ENCODE measurements around the gene CDH22.

The CDH22 gene

GRCh38 chr20:46220455-46221207, 87.7 kb downstream of the CDH22 start:
- H3K4me1 Mint-ChIP-seq (ENCODE audit: low read depth): no peaks in the 10 kb centered on the region
- H3K4me3 Mint-ChIP-seq: no peak overlapping the region
- H3K27me3 Mint-ChIP-seq: peaks cover 11% of the 10 kb centered on the region
- no peaks in the 10 kb centered on the region for H3K36me3 Mint-ChIP-seq (ENCODE audit: low read depth)
- H3K9me3 Mint-ChIP-seq: no peaks in the 10 kb centered on the region
- H3K27ac Mint-ChIP-seq: no peak overlapping the region

GRCh38 chr20:46219920-46220319, 88.4 kb downstream of the CDH22 start:
- no peaks in the 10 kb centered on the region for H3K4me1 Mint-ChIP-seq (ENCODE audit: low read depth)
- H3K27ac Mint-ChIP-seq: no peak overlapping the region
- no peak overlapping the region for H3K4me3 Mint-ChIP-seq
- H3K27me3 Mint-ChIP-seq: peaks cover 5% of the 10 kb centered on the region
- H3K36me3 Mint-ChIP-seq (ENCODE audit: low read depth): no peaks in the 10 kb centered on the region
- no peaks in the 10 kb centered on the region for H3K9me3 Mint-ChIP-seq

- no peaks in the 10 kb centered on the region for H3K4me1 Mint-ChIP-seq (ENCODE audit: low read depth)
- H3K27ac Mint-ChIP-seq: no peak overlapping the region
- no peak overlapping the region for H3K4me3 Mint-ChIP-seq
- no peaks in the 10 kb centered on the region for H3K36me3 Mint-ChIP-seq (ENCODE audit: low read depth)
- H3K9me3 Mint-ChIP-seq: no peaks in the 10 kb centered on the region
- H3K27me3 Mint-ChIP-seq: peaks cover 4% of the 10 kb centered on the region
Observed at GRCh38 chr20:46219190-46219589, 89.1 kb downstream of the CDH22 start.

- no peaks in the 10 kb centered on the region for H3K36me3 Mint-ChIP-seq (ENCODE audit: low read depth)
- H3K27ac Mint-ChIP-seq: no peak overlapping the region
- no peaks in the 10 kb centered on the region for H3K9me3 Mint-ChIP-seq
- H3K27me3 Mint-ChIP-seq: peaks cover 7% of the 10 kb centered on the region
- H3K4me1 Mint-ChIP-seq (ENCODE audit: low read depth): no peaks in the 10 kb centered on the region
- H3K4me3 Mint-ChIP-seq: no peak overlapping the region
Observed at GRCh38 chr20:46218656-46219055, 89.6 kb downstream of the CDH22 start.

- Mint-ChIP-seq H3K9me3 (no peaks in the 10 kb centered on the region), H3K27me3 (peaks cover 6% of the 10 kb centered on the region), H3K4me3 (no peak overlapping the region), H3K4me1 (ENCODE audit: low read depth) (no peaks in the 10 kb centered on the region), H3K36me3 (ENCODE audit: low read depth) (no peaks in the 10 kb centered on the region), H3K27ac (no peak overlapping the region)
Observed at GRCh38 chr20:46217583-46217982, 90.7 kb downstream of the CDH22 start.

- peaks cover 8% of the 10 kb centered on the region for H3K27me3 Mint-ChIP-seq
- H3K4me3 Mint-ChIP-seq: no peak overlapping the region
- no peak overlapping the region for H3K27ac Mint-ChIP-seq
- no peaks in the 10 kb centered on the region for H3K36me3 Mint-ChIP-seq (ENCODE audit: low read depth)
- no peaks in the 10 kb centered on the region for H3K9me3 Mint-ChIP-seq
- H3K4me1 Mint-ChIP-seq (ENCODE audit: low read depth): no peaks in the 10 kb centered on the region
Observed at GRCh38 chr20:46216770-46217464, 91.4 kb downstream of the CDH22 start.

- peaks cover 13% of the 10 kb centered on the region for H3K27me3 Mint-ChIP-seq
- H3K9me3 Mint-ChIP-seq: no peaks in the 10 kb centered on the region
- no peak overlapping the region for H3K27ac Mint-ChIP-seq
- no peaks in the 10 kb centered on the region for H3K36me3 Mint-ChIP-seq (ENCODE audit: low read depth)
- no peak overlapping the region for H3K4me3 Mint-ChIP-seq
- no peaks in the 10 kb centered on the region for H3K4me1 Mint-ChIP-seq (ENCODE audit: low read depth)
Observed at GRCh38 chr20:46215913-46216707, 92.2 kb downstream of the CDH22 start.

- H3K27ac Mint-ChIP-seq: no peak overlapping the region
- no peaks in the 10 kb centered on the region for H3K4me1 Mint-ChIP-seq (ENCODE audit: low read depth)
- H3K4me3 Mint-ChIP-seq: no peak overlapping the region
- H3K36me3 Mint-ChIP-seq (ENCODE audit: low read depth): no peaks in the 10 kb centered on the region
- peaks cover 19% of the 10 kb centered on the region for H3K27me3 Mint-ChIP-seq
- H3K9me3 Mint-ChIP-seq: no peaks in the 10 kb centered on the region
Observed at GRCh38 chr20:46214824-46215488, 93.3 kb downstream of the CDH22 start.

GRCh38 chr20:46213946-46214823, 94.1 kb downstream of the CDH22 start:
- H3K36me3 Mint-ChIP-seq (ENCODE audit: low read depth): no peaks in the 10 kb centered on the region
- H3K4me3 Mint-ChIP-seq: no peak overlapping the region
- peaks cover 25% of the 10 kb centered on the region for H3K27me3 Mint-ChIP-seq
- no peaks in the 10 kb centered on the region for H3K9me3 Mint-ChIP-seq
- H3K4me1 Mint-ChIP-seq (ENCODE audit: low read depth): no peaks in the 10 kb centered on the region
- H3K27ac Mint-ChIP-seq: no peak overlapping the region

GRCh38 chr20:46212876-46213275, 95.4 kb downstream of the CDH22 start:
- Mint-ChIP-seq H3K9me3 (no peaks in the 10 kb centered on the region), H3K27ac (no peak overlapping the region), H3K36me3 (ENCODE audit: low read depth) (no peaks in the 10 kb centered on the region), H3K4me1 (ENCODE audit: low read depth) (no peaks in the 10 kb centered on the region), H3K27me3 (peaks cover 33% of the 10 kb centered on the region), H3K4me3 (no peak overlapping the region)

GRCh38 chr20:46212252-46212651, 96.0 kb downstream of the CDH22 start:
- peaks cover 37% of the 10 kb centered on the region for H3K27me3 Mint-ChIP-seq
- H3K27ac Mint-ChIP-seq: no peak overlapping the region
- no peaks in the 10 kb centered on the region for H3K36me3 Mint-ChIP-seq (ENCODE audit: low read depth)
- no peaks in the 10 kb centered on the region for H3K9me3 Mint-ChIP-seq
- no peaks in the 10 kb centered on the region for H3K4me1 Mint-ChIP-seq (ENCODE audit: low read depth)
- no peak overlapping the region for H3K4me3 Mint-ChIP-seq

- Mint-ChIP-seq H3K27ac (no peak overlapping the region), H3K36me3 (ENCODE audit: low read depth) (no peaks in the 10 kb centered on the region), H3K4me1 (ENCODE audit: low read depth) (peaks cover 4% of the 10 kb centered on the region), H3K27me3 (peaks cover 42% of the 10 kb centered on the region), H3K9me3 (no peaks in the 10 kb centered on the region), H3K4me3 (no peak overlapping the region)
Observed at GRCh38 chr20:46211331-46211722, 97.0 kb downstream of the CDH22 start.

- H3K9me3 Mint-ChIP-seq: no peaks in the 10 kb centered on the region
- H3K36me3 Mint-ChIP-seq (ENCODE audit: low read depth): no peaks in the 10 kb centered on the region
- peaks cover 42% of the 10 kb centered on the region for H3K27me3 Mint-ChIP-seq
- H3K27ac Mint-ChIP-seq: no peak overlapping the region
- H3K4me3 Mint-ChIP-seq: no peak overlapping the region
- peaks cover 9% of the 10 kb centered on the region for H3K4me1 Mint-ChIP-seq (ENCODE audit: low read depth)
Observed at GRCh38 chr20:46210672-46211330, 97.5 kb downstream of the CDH22 start.

Measured in stimulated activated naive CD8-positive, alpha-beta T cell treated with anti-CD3 and anti-CD28 coated beads, Interleukin-15, Interleukin-2, amounts not matched to agents 100 ng/mL and 50 ng/mL, for 24 hours (primary cell).